ENCODE data around the gene PTDSS2.

PTDSS2 gene

DNA sequence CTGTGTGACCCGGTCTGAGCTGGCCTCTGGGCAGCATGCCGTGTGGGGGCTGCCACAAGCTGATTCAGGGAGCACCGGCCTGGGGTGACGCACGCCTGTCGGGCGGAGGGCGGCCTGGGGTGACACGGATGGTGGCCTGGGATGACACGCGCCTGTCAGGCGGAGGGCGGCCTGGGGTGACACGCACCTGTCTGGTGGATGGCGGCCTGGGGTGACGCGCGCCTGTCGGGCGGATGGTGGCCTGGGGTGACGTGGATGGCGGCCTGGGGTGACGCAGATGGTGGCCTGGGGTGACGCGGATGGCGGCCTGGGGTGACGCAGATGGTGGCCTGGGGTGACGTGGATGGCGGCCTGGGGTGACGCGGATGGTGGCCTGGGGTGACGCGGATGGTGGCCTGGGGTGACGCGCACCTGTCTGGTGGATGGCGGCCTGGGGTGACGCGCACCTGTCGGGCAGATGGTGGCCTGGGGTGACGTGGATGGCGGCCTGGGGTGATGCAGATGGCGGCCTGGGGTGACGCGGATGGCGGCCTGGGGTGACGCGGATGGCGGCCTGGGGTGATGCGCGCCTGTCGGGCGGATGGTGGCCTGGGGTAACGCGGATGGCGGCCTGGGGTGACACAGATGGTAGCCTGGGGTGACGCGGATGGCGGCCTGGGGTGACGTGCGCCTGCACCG is 21.5 kb downstream of the PTDSS2 start:
- DNase-seq = no peak

GRCh38 chr11:472272-472671 is 22.2 kb downstream of the PTDSS2 start:
- no peak for DNase-seq

GRCh38 chr11:472816-473215 is 22.7 kb downstream of the PTDSS2 start:
- no peak for DNase-seq

GRCh38 chr11:473415-473814 is 23.3 kb downstream of the PTDSS2 start:
- no peak for DNase-seq

DNA sequence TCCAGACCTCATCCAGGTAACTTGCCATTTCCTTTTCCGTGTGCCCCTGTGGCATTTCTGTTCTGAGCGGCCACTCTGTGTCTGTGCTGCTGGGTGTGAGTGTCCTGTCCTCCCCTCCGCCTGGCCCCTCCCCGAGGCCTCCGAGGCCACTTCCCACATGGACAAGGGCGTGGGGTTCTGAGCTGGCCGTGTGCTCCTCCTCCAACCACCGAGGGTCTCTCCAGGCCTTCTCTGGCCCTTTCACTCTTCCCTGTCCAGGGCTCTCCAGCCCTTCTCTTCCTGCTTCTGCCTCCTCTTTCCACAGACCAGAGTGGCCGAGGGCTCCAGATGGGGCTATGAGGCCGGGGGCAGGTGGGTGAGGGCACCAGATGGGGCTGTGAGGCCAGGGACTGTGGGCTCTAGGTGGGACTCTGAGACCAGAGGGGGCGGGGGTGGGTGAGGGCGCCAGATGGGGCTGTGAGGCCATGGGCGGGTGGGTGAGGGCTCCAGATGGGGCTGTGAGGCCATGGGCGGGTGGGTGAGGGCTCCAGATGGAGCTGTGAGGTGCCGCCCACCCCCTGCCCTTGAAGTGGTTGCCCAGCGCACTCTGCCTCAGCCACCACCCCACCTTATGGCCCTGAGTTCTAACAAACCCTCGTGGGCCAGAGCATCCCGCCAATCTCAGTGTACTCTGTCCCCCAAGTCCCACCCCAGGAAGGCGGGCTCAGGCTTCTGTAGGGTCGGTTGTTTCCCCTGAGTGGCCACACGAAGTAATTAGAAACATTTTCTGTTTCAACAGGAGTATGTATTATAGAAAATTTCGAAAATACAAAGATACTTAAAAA is 24.1 kb downstream of the PTDSS2 start:
- DNase-seq = no peak

DNA sequence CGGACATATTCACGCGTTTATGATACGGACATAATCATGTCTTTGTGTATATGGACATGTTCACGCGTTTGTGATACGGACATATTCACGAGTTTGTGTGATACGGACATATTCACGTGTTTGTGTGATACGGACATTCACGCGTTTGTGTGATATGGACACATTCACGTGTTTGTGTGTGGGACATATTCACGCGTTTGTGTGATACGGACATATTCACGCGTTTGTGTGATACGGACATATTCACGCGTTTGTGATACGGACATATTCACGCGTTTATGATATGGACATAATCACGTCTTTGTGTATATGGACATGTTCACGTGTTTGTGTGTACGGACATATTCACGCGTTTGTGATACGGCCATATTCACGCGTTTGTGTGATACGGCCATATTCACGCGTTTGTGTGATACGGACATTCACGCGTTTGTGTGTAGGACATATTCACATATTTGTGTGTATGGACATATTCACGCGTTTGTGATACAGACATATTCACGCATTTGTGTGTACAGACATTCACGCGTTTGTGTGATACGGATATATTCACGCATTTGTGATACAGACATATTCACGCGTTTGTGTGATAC is 24.9 kb downstream of the PTDSS2 start:
- no peak for DNase-seq

GRCh38 chr11:475941-476340 is 25.9 kb downstream of the PTDSS2 start:
- no peak for DNase-seq

DNA sequence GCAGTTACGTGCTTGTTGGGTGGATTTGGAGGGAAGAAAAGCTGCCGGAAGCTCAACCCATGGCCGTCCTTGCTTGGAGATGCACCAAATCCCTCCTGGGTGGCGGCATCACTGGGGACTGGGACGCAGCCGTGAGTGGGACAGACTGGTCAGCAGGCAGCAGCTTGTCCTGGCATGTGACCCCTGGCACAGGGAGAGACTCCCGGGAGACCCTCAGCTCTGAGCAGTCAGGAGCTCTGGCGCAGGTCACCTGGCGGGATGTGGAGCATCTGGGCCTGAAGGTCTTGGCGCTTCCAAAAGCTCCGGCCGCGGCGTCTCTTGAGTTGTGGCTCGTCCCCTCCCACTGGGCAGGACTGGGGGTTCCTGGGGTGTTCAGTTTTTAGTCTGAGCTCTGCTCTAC is 26.3 kb downstream of the PTDSS2 start:
- DNase-seq = no peak

DNA sequence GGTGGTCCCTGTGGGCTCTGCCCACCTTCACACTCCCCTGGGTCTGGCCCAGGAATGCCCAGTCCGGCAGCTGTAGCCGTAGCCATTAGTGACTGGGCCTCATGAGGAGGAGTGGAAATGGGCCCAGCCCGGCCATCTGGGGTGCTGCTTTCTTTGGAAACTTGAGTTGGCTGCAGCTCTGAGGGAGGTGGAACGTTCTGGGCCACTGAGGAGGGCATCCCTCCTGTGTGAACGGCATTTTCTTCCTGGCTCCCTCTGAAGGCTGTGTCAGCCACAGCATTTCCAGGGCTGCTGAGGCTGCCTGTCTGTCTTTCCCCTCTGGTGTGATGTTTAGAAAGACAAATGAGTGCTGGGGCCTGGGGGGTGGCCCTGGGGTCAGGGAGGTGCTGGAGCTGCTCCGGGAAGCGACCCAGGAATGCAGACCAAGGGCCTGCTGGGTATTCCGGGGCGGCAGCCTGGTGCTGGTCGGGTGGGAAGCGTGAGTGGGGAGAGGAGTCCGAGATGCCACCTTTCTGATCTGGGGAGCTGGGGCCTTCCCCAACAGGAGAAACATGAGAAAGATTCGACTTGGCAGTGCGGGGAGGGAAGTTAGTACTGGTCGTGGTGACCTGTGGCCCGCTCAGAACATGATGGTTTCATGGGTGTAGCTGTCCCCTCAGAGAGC is 27.1 kb downstream of the PTDSS2 start:
- no peak for DNase-seq

DNA sequence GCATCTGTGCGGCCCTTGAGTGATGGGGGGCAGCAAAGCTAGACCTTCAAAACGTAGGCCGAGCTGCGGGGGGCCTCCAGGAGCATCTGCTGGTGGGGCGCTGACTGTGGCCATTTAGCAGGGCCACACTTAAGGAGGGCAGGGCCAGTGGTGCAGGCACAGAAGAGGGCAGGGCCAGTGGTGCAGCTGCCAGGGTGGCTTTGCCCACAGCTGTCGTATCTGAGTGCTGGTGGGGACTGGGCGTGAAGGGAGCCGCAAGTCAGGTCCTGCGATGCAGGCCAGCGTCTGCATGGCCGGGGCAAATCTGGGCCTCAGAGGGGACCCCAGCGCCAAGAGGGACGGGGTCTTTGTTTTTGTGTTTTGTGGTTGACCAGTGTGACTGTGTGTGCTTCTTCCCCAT is 29.2 kb downstream of the PTDSS2 start:
- DNase-seq = no peak

GRCh38 chr11:484616-485015 is 34.5 kb downstream of the PTDSS2 start:
- no peak for DNase-seq

GRCh38 chr11:486189-486588 is 36.1 kb downstream of the PTDSS2 start:
- no peak for DNase-seq

DNA sequence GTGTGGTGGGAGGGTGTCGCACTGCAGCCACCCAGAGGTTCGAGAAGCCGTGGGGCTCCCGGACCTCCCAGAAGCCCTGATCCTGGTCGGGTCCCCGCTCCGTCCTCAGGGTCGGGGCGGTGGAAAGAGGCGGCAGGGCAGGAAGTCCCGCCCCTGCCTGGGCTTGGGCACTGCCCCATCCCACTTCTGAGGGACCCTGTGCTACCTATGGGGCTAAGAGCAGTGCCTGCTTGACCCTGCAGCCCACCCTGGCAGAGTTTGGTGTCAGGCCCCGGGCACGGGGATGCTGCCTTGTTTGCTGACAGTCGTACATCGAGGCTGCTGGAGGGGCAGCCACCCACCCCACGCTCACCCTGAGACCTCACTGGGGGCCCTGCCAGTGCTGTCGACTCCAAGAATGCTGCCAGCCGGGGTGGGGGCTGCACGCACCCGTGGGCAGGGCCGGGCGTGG is 37.5 kb downstream of the PTDSS2 start:
- DNase-seq = no peak

DNA sequence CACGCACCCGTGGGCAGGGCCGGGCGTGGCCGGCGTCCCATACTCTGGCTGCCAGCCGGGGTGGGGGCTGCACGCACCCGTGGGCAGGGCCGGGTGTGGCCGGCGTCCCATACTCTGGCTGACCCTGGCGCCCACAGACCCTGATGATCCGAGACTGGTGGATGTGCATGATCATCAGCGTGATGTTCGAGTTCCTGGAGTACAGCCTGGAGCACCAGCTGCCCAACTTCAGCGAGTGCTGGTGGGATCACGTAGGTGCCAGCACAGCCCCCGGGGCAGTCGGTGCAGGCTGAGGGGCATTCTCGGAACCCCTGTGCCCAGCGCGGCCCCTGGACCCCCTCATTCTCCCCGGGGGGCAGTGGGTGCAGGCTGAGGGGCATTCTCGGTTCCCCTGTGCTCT is 38.0 kb downstream of the PTDSS2 start:
- DNase-seq = no peak

DNA sequence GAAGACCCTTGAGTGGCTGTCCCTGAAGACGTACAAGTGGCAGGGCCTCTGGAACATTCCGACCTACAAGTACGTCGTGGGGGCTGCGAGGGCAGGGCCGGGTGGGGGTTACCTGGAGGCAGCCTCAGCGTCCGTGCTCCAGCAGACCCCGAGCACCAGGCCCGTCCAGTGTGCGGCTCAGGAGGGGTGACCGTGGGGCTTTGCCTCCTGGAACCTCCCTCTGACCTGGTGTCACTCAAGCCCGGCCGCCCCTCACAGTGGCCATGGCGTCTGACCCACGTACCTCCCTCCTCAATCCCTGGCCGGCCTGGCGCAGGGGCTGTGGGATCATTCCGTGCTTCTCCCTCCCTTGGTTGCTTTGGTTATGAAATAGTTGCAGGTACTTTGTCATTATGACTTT is 38.5 kb downstream of the PTDSS2 start:
- DNase-seq = no peak

GRCh38 chr11:488992-489391 is 38.9 kb downstream of the PTDSS2 start:
- DNase-seq = no peak

GRCh38 chr11:489610-490185 is 39.6 kb downstream of the PTDSS2 start:
- no peak for DNase-seq

- no peak for DNase-seq
Observed at GRCh38 chr11:490186-490929, 40.3 kb downstream of the PTDSS2 start.

DNA sequence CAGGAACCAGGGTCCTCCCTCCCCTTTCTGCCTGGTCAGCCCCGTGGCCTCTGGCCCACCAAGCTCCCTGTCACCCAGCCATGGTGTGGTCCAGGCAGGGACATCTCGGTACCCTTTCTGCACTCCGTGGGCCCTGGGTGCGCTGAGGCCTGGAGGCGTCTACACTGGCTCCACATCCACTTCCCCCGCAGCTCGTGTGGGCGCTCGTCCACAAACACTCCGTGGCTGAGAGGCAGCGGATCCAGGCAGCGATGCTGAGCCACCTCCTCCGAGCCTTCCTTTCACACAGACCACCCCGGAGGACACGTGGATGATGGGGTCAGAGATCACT is 40.8 kb downstream of the PTDSS2 start:
- no peak for DNase-seq

DNA sequence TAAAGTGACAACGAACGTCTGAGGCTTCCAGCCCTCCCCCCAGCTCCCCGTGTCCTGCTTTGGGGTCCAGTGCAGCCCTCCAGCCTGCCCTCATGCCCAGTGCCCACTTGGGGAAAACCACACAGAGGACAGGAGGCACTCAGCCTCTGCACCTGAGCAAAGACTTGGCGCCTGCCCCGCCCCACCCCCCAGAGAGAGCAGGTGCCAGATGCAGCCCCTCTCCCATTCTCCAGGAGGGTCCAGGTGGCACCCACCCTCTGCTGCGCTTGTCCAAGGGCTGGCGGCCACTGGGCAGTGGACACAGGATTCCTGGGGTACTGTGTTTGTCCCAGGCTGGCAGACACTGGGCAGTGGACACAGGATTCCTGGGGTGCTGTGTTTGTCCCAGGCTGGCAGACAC is 41.3 kb downstream of the PTDSS2 start:
- no peak for DNase-seq

- no peak for DNase-seq
Observed at GRCh38 chr11:492427-493226, 42.5 kb downstream of the PTDSS2 start.

Measured in activated effector memory CD4-positive, alpha-beta T cell treated with Interleukin-2 at 50 U/mL for 16 hours (primary cell).